Left colon (tissue), 2 donors: ENCODE results near the gene DCTN3. TPM values are rescaled to one million over a fixed set of nuclear protein-coding genes. Genes with fewer than 3 reads are reported as not detected.

Experiments used
- ATAC-seq: fragments of 200-7000 bp; cut with Tn5 transposase; one replicate; pipeline ENCODE4 v1.9.1; 2020; ENCODE audit warnings: mild to moderate bottlenecking, moderate library complexity
- DNase-seq, 2 donors: peaks; one replicate each; pipeline ENCODE4 v3.0.0-alpha.2; 2020
- intact Hi-C, 2 donors: fragments of 100-400 bp; cut with DNase I in 1 of 2; cut with micrococcal nuclease in 1 of 2; formaldehyde crosslinking; loops; one replicate each; pipeline versions ENCODE4 v1.11.2 to v1.14.0; 2022; cut with DNase I, micrococcal nuclease
- long read RNA-seq: library from polyadenylated mRNA; unstranded; transcript quantifications from one replicate; pipeline ENCODE4 v2.0.0, GENCODE V29; 2021
- total RNA-seq, 2 donors: library from RNA; stranded (reverse); fragmentation: NEBNext Ultra II Directional; extraction: Animal tissue kit (Norgen Biotek cat#: 25700); gene quantifications; one replicate each; pipeline ENCODE4 v1.2.1, GENCODE V29; 2021
- donor health status: DM: no; HTN: no; CAD: no.
- donor health status: DM: yes; HTN: yes; CAD: no.

The DCTN3 gene
- total RNA-seq, result 10 to 100 TPM; 53.7 to 59.4 TPM
- long read RNA-seq, transcript DCTN3-201 (7 exons, 808 nt), result major isoform, 28 of 34 reads
- long read RNA-seq, partial matches to known transcripts, result 2 of 34 reads
- long read RNA-seq, other reads (novel, unspliced or antisense), result 2 of 34 reads

- ATAC-seq (peak; percentile 100), DNase-seq (peak; percentile 94)
- intact Hi-C loops, result no loop called here
Measured at GRCh38 chr9:34620061-34620994, at the start of gene DCTN3. TSS of gene DCTN3 (minus strand) at chr9:34620495. CDS start at chr9:34620464, 31 bp downstream.

GRCh38 chr9:34665381-34666250 is 45.3 kb upstream of the DCTN3 start:
- intact Hi-C loops, result no loop called here
- ATAC-seq, result peak; percentile 85
- DNase-seq, result peak; percentile 96 to 97

GRCh38 chr9:34665067-34665380 is 44.7 kb upstream of the DCTN3 start:
- DNase-seq (no peak), ATAC-seq (no peak)
- intact Hi-C loops, result no loop called here

GRCh38 chr9:34664281-34665066 is 44.2 kb upstream of the DCTN3 start:
- intact Hi-C loops, result no loop called here
- ATAC-seq, result peak; percentile 43
- DNase-seq, result peak; percentile 83 to 91

- no peak for ATAC-seq
- no peak for DNase-seq
- intact Hi-C loops, result no loop called here
Measured at GRCh38 chr9:34663303-34663605, 43.0 kb upstream of the DCTN3 start.

- intact Hi-C loops, result no loop called here
- ATAC-seq (no peak), DNase-seq (no peak)
Measured at GRCh38 chr9:34662526-34663302, 42.4 kb upstream of the DCTN3 start, which contains the start of gene CCL27. TSS of gene CCL27 (minus strand) at chr9:34662657. CDS start at chr9:34662633, 24 bp downstream.

GRCh38 chr9:34659592-34660253 is 39.4 kb upstream of the DCTN3 start:
- peak; percentile 69 for ATAC-seq
- DNase-seq, result peak; percentile 42 to 52
- intact Hi-C loops, result no loop called here

- DNase-seq (no peak), ATAC-seq (no peak)
- intact Hi-C loops, result no loop called here
Measured at GRCh38 chr9:34658461-34658860, 38.2 kb upstream of the DCTN3 start.

- no peak for DNase-seq
- intact Hi-C loops, result no loop called here
- no peak for ATAC-seq
Measured at GRCh38 chr9:34656992-34657391, 36.7 kb upstream of the DCTN3 start.

GRCh38 chr9:34655394-34655793 is 35.1 kb upstream of the DCTN3 start:
- ATAC-seq (no peak), DNase-seq (no peak)
- intact Hi-C loops, result no loop called here

- intact Hi-C loops, result no loop called here
- ATAC-seq, result no peak
- DNase-seq, result peak; percentile 51 to 81
Measured at GRCh38 chr9:34654323-34655051, 34.2 kb upstream of the DCTN3 start.

GRCh38 chr9:34653151-34654072 is 33.1 kb upstream of the DCTN3 start:
- intact Hi-C loops, result no loop called here
- DNase-seq, result peak in 1 of 2 donors; percentile 14

GRCh38 chr9:34652602-34653000 is 32.3 kb upstream of the DCTN3 start:
- peak; percentile 9 for ATAC-seq
- DNase-seq, result no peak
- intact Hi-C loops, result no loop called here

More at GRCh38 chr9:34653151-34654072, 33.1 kb upstream of the DCTN3 start:
- no peak for ATAC-seq

- intact Hi-C loops, result no loop called here
- ATAC-seq, result peak; percentile 85
- DNase-seq, result peak; percentile 90 to 94
Measured at GRCh38 chr9:34651876-34652601, 31.7 kb upstream of the DCTN3 start, which contains the start of gene IL11RA. TSS of gene IL11RA (plus strand) at chr9:34652185. CDS start at chr9:34655218, 3,033 bp downstream.

- intact Hi-C loops, result no loop called here
- ATAC-seq (peak; percentile 8), DNase-seq (peak; percentile 52 to 62)
Measured at GRCh38 chr9:34651321-34651720, 31.0 kb upstream of the DCTN3 start.
